NK-92 treated with Interleukin-12 subunit alpha and Interleukin-12 subunit beta, amount 100 ng/mL, for 24 hours (cell line): ENCODE data around the gene KPNA3.

Experiments
- DNase-seq: peaks from one replicate; lab custom pipeline; 2025; lab: John Stamatoyannopoulos, UW

The KPNA3 gene

DNA sequence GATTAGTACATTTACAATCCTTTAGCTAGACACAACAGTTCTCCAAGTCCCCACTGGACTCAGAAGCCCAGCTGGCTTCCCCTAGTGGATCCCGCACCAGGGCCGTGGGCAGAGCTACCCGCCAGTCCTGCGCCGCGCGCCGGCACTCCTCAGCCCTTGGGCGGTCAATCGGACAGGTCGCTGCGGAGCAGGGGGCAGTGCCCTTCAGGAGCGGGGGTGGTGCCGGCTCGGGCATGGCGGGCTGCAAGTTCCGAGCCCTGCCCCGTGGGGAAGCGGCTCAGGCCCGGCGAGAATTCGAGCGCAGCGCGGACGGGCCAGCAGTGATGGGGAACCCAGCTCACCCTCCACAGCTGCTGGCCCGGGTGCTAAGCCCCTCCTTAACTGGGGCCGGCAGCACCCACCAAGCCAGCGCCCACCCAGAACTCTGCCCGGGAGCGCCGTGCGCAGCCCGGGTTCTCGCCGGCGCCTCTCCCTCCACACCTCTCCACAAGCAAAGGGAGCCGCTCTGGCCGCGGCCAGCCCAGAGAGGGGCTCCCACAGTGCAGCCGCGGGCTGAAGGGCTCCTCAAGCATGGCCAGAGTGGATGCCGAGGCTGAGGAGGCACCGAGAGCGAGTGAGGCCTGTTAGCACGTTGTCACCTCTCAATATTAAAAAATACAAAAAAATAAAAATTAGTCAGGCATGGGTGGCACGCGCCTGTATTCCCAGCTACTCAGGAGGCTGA is 114.1 kb downstream of the KPNA3 start:
- no peak for DNase-seq

DNA sequence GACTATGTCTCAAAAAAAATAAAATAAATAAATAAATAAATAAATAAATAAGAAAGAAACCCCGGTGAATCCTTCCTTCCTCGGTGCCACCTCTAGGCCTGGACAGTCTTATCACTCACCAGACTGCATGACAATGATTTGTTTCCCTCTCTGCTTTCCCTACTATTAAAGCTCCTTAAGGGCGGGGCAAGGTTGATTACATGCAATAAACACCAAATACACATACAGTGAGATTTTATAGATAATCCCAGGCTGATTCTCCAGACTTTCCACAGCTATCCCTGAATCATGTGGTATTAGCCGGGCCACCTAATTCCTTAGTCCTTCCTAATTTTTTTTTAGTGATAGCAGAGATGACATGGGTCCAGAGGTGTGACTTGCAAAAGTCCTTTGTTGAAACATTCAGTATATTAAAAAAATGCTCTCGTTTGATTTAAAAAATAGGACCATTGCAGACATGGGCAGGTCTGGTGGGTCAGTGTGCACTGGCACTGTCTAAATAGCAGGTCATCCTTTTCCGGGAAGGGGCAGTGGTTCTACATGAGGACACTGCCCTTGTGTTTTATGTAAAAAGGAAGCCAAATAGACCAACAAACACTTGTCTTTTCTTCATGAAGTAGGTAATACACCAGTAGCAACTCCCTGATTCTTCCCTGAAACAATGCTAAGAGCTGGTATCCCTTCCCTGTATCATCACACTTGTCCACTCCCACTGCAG is 115.7 kb downstream of the KPNA3 start:
- no peak for DNase-seq

DNA sequence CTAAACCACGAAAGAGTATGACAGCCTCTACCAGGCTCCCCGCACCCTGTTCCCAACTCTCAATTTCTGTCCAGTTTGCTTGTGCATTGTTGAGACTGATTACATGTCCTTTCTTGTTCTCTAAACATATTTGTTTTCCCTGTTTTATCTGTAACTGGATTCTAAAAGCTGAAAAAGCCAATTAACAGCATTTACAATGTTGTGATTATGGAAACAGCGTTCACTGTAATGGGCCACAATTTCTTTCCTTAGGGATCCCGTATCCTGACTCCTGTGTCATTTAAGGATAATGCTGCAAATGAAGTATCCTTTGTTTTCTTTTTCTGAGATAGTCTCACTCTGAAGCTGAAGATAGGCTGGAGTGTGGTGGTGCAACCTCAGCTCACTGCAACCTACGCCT is 121.7 kb downstream of the KPNA3 start:
- DNase-seq = no peak

DNA sequence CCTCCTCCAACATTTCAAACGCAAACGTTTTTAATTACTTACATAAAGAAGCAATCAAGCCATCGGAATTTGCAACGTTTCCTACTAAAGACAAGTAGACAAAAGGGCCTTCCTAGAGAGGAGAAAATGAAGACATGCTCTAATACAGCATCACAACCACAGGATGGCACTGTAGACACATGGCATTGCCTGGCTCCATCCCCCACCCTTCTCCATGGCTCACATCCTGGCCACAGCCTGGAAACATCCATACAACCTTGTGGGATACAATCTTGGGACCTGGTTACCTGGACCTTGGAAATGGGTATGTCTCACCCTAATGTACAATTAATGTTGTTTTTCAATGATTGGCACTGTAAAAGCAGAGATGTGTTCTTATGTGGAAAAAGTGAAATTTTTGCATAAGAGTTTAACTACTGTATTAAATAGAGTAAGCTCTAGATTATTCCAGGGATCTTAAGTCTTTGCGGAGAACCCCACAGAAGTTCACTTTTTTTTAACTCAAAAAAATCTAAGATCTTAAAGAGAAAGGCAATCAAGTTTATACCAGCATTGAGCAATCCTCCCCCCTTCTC is 122.7 kb downstream of the KPNA3 start:
- DNase-seq = peak; percentile 5

DNA sequence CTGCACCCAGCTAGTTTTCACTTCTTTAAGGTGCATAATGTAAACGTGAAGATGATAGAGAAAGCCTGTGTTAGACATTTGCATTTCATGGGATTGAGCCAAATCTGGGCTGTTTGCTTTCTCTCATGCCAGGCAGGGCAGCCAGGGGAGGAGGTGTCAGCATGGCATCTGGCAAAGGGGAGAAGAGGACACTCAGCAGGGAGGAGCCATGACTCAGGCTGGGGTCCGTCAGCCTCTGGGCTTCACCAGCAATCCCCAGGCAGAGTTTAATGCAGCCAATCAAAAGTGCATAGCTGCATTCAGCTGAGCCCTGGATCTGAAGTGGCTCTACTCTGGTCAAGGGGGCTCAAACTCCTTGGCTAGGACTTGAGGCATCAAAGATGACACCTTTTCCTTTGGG is 124.7 kb downstream of the KPNA3 start:
- no peak for DNase-seq

DNA sequence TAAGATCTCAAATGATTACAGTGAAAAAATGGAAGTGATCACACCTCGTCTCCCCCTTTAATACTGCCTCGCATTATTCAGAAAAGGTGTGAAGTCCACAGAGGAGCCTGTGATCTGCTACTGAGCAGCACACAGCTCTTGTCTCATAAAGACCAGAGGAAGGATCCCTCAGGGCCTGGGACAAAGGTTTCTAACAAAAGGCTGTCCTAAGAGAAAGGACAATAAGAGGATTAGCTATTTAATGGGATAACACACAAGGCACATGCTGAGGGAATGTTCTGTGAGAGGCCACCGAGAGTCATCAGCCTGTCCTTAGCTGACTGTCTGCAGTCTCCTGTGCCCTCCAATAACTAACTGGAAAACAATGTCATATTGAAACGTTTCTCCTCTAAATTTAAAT is 127.9 kb downstream of the KPNA3 start:
- no peak for DNase-seq

DNA sequence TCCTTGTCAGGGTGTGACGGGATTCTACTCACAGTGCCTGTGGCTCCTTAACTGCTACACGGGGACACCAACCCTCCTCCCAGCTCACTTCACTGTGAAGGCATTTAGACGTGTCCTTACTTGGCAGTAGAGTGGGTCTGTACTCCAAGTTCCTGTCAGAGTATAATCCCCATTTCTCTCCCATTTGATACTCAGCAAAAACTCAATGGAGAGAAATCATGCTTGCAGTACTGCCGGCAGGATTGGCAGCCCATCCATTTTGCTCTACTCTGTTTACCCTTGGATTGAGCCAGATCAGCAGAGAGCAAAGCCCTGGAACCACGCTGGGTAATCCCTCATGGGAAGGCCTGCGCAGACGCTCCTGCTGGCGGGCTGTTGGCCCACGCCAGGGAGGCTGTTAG is 135.2 kb downstream of the KPNA3 start:
- DNase-seq = no peak

DNA sequence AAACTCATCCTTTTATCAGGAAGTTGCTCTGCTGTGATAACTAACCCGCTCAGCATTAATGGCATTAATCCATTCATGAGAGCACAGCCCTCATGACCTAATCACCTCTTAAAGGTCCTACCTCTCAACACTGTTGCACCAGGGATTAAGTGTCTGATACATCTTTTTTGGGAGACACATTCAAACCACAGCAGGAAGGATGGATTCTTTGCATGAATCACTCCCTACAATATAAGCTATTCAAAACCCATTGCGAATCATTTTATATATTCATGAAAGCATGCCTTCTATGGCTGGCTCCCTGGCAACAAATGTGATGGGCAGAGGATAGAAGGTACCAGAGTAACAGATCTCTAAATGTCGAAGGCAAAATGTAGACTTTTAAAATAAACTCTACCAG is 136.6 kb downstream of the KPNA3 start:
- DNase-seq = no peak

DNA sequence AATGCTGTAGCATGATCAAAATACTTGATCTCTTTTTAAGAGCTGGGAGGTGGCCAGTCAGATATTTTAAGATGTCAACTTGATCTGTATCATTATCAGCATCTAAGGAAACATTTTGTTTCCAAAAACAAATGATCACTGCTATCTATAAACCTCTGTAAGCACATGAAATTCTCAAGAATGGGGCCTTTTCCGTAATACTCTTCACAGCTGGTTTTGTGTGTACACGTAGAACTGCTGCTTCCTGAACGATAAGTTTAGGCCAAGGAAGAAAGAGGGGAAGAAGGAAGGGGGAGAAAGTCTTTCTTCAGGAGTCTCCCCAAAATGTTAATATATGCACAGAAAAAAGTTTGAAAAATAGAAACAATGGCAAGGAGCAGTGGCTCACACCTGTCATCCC is 138.5 kb downstream of the KPNA3 start:
- no peak for DNase-seq

DNA sequence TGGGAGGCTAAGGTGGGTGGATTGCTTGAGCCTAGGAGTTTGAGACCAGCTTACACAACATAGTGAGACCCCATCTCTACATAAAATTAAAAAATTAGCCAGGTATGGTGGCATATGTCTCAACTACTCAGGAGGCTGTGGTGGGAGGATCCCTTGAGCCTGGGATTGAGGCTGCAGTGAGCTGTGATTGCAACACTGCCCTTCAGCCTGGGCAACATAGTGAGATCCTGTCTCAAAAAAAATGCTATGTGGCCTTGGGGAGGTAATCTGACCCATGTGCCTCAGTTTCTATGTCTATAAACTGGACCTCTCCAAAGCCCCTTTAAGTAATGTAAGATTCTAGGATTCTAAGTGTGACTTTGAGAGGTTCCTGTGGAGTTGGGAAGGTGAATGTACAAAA is 139.0 kb downstream of the KPNA3 start:
- no peak for DNase-seq

DNA sequence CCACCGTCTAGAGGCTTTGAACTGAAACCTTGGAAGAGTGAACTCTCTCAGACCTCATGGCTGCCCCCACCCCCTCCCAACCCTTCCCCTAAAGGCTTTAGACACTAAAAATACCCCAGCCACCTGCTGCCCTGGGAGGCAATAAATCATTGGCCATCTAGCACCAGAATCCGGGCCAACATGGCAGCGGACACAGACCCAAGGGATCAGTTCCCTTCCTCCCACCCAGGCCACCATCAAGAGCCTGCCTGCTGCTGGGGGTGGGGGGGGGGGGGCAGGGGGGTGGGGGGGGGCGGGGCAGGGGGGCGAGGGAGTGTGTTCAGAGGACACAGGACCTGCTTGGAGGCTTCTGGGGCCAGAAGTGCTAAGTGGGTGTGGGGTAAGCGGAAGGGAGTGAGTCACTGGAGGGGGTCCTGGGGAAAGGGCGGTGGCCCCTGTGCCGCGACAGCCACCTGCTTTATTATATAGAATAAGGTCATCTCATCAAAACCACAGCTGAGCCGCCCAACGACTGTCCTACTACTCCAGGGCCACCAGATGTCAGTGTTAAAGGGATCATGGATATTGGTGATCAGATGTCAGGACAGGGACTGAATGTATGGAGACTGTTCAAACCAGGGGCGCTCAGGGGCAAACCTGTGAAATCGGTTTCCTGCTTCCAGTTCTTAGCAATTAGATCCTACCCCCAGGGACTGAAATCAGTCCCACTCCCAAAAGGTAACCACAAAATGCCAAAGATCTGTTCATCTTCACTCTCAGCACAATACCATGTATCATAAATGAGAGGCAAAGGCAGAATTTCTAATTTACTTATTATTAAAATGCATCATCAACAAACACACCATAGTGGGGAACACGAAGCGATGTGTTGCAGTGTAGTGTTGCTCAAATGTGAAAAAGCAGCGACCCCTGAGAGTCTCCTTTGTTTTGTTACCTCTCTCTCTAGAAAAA is 139.9 kb downstream of the KPNA3 start:
- DNase-seq = no peak

DNA sequence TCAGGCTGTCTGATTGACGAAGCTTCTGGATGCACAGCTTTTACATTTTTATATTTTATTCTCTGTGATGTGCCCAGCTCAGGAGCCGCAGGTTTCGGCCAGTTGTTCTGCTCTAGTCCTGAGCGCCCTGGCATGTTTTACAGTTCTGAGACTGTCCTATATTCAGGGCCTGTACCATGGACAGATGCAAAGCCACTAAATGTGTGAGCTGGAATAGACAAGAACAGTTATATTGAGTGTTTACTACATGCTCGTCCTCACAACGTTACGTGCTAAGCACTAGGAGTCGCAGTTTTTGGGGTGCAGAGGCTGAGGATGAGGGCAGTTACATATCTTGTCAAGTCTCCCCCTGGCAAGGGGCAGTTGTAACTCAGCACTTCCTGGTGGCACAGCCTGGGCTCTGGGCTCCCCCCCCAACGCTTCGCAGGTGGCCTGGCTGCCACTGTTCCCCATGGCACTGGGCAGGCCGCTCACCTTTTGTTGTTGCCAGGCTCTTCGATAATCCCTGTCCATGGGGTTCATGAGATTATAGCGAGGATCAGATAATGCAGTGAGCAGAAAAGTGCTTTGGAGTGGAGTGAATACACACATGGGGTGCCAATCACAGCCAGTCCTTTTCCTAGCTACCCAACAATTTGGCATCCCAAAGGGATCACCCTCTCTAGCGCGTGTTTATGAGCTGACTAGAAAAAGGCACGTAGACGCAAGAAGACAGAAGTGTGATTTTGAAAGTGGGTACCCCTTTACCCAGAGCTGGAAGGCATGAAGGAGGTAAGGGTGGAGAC is 140.7 kb downstream of the KPNA3 start:
- no peak for DNase-seq

DNA sequence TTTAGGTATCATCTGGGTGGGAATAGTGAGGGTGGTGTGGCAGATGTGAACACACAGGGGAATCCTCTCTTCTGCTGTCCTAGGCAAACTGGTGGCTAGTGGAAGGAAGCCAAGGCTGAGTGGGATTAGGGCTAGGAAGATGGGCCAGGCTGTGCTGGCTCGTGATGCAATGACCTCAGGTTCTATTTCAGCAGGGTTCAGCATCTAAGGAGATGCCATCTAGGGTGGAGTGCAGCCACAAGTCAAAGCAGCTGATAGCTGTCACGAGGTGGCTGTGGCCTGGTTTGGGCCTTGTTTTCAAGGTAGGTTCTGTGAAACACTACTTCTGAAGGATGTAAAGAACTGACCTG is 142.5 kb downstream of the KPNA3 start:
- DNase-seq = no peak
